ENCODE results near the gene LY9.

DNA sequence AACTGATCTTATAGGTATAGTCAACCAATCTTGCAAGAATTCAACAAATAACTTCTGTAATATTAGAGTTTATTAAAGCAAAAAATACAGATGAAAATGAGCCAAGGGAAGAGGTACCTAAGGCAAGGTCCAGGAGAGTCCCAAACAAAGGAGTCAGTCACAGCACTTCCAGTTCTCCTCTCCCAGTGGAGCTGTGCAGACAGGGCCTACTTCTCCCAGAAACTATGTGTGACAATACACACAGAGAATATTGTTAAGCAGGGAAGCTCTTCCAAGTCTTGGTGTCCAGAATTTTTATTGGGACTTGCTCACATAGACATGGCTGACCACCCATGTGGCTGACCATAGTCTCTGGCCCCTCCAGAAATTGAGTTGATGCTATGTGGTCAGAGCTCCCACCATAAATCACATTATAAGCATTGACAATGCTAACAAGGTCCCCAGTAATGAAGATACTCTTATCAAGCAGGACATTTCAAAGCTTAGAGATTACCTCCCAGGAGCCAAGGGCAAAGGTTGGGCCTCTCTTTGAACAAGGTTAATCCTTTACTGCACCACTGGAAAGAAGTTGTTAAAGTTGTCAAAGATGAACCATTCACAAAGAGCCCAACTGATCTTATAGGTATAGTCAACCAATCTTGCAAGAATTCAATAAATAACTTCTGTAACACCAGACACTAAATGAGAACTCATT is 70.2 kb downstream of the LY9 start:
- TF ChIP-seq, protein P1, sequence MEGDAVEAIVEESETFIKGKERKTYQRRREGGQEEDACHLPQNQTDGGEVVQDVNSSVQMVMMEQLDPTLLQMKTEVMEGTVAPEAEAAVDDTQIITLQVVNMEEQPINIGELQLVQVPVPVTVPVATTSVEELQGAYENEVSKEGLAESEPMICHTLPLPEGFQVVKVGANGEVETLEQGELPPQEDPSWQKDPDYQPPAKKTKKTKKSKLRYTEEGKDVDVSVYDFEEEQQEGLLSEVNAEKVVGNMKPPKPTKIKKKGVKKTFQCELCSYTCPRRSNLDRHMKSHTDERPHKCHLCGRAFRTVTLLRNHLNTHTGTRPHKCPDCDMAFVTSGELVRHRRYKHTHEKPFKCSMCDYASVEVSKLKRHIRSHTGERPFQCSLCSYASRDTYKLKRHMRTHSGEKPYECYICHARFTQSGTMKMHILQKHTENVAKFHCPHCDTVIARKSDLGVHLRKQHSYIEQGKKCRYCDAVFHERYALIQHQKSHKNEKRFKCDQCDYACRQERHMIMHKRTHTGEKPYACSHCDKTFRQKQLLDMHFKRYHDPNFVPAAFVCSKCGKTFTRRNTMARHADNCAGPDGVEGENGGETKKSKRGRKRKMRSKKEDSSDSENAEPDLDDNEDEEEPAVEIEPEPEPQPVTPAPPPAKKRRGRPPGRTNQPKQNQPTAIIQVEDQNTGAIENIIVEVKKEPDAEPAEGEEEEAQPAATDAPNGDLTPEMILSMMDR (conservative IDR thresholded peaks at IDR 0.05; ENCODE audit: low read depth, low read length): no peak
- TF ChIP-seq EZH2 (IDR thresholded peaks at IDR 0.05; ENCODE audit: low read length, unreplicated experiment) (no peak), EZH2phosphoT487 (IDR thresholded peaks at IDR 0.05; ENCODE audit: borderline replicate concordance, low read length) (no peak)
